Endothelial cell of umbilical vein (primary cell): Measurements from ENCODE around the gene CLTCL1. TPM values are rescaled to one million over a fixed set of nuclear protein-coding genes. Genes with fewer than 3 reads are reported as not detected.

Experiments used
- BruUV-seq: library from RNA; stranded (reverse); fragments of 400-500 nt; replicated peaks from 2 replicates; lab custom pipeline; 2021; lab: Mats Ljungman, UMichigan
- CTCF ChIA-PET: fragments of 300-600, 350-600 bp; sonication (Branson Sonifier 250); formaldehyde crosslinking; loops from one replicate; lab custom pipeline; 2021; ENCODE audit warnings: antibody characterized with exemption, inconsistent platforms; lab: Charles Lee
- POLR2A ChIA-PET: fragments of 300-600, 350-600 bp; sonication (Branson Sonifier 250); formaldehyde crosslinking; loops from one replicate; lab custom pipeline; 2021; ENCODE audit warnings: antibody characterized with exemption, inconsistent platforms; lab: Charles Lee
- DNase-seq: peaks from one replicate; pipeline ENCODE4 v3.0.0-alpha.2; 2011; ENCODE audit warnings: low read depth, low spot score
- FAIRE-seq: peaks from 2 replicates; lab custom pipeline; 2011; peaks lifted over from hg19 to GRCh38; lab: Jason Lieb, UNC
- H2AFZ ChIP-seq: 2 replicates; pipeline ENCODE4 v1.6.0; 2012; ENCODE audit warnings: low read depth, low read length, control low read depth, inconsistent platforms
- H3K27ac ChIP-seq: 2 replicates; pipeline ENCODE4 v1.5.1; 2011; ENCODE audit warnings: low read depth, mild to moderate bottlenecking, control low read depth, low read length, moderate library complexity; ENCODE audit not compliant: insufficient read depth
- H3K27me3 ChIP-seq, 2 experiments: 2 replicates each; pipeline versions ENCODE4 v1.6.0 to v1.6.1; 2011; ENCODE audit warnings: low read length in 2 of 2, mixed read lengths in 1 of 2; ENCODE audit not compliant: control insufficient read depth in 2 of 2, insufficient read depth in 2 of 2
- H3K36me3 ChIP-seq, 2 experiments: 2 replicates in 1 of 2; 3 replicates in 1 of 2; pipeline ENCODE4 v1.5.1; 2011; ENCODE audit warnings: low read length in 2 of 2, mild to moderate bottlenecking in 1 of 2, moderate library complexity in 1 of 2; ENCODE audit not compliant: control insufficient read depth in 2 of 2, insufficient read depth in 2 of 2; ENCODE audit errors: extremely low read depth in 1 of 2
- H3K4me1 ChIP-seq: 3 replicates; pipeline ENCODE4 v1.5.1; 2011; ENCODE audit warnings: mild to moderate bottlenecking, low read length; ENCODE audit not compliant: control insufficient read depth, insufficient read depth; ENCODE audit errors: extremely low read depth
- H3K4me2 ChIP-seq: 2 replicates; pipeline ENCODE4 v1.6.1; 2011; ENCODE audit warnings: low read length, control low read depth, mixed read lengths; ENCODE audit not compliant: insufficient read depth
- H3K4me3 ChIP-seq, 3 experiments: fragments of 200-600 bp in 1 of 3; sonication (generic), shearing (Covaris generic) in 1 of 3; replicated peaks in 1 of 3; 2 replicates each; pipeline ENCODE4 v1.5.1; 2011 to 2016; ENCODE audit warnings: control low read depth in 3 of 3, low read length in 3 of 3, mild to moderate bottlenecking in 2 of 3, inconsistent platforms in 1 of 3, low read depth in 1 of 3, moderate library complexity in 1 of 3; ENCODE audit not compliant: insufficient read depth in 1 of 3
- H3K79me2 ChIP-seq: 2 replicates; pipeline ENCODE4 v1.6.0; 2012; ENCODE audit warnings: low read length, inconsistent platforms; ENCODE audit not compliant: control insufficient read depth, insufficient read depth
- H3K9ac ChIP-seq: replicated peaks from 2 replicates; pipeline ENCODE3; 2011; ENCODE audit warnings: low read length, control low read depth; ENCODE audit not compliant: insufficient read depth; ENCODE audit errors: extremely low read depth
- H3K9me1 ChIP-seq: replicated peaks from 3 replicates; pipeline ENCODE4 v1.6.0; 2011; ENCODE audit warnings: mild to moderate bottlenecking, low read length; ENCODE audit not compliant: control insufficient read depth, insufficient read depth; ENCODE audit errors: extremely low read depth
- H3K9me3 ChIP-seq: replicated peaks from 2 replicates; pipeline ENCODE4 v1.5.1; 2012; ENCODE audit warnings: low read length, inconsistent platforms; ENCODE audit not compliant: control insufficient read depth, insufficient read depth
- H4K20me1 ChIP-seq: replicated peaks from 2 replicates; pipeline ENCODE3; 2011; ENCODE audit warnings: mild to moderate bottlenecking, low read length; ENCODE audit not compliant: control insufficient read depth, insufficient read depth; ENCODE audit errors: extremely low read depth
- EZH2 ChIP-seq: IDR thresholded peaks from 2 replicates; pipeline ENCODE4 v1.6.1; 2012; ENCODE audit warnings: borderline replicate concordance, low read depth, mild to moderate bottlenecking, moderate library complexity, low read length, inconsistent platforms; ENCODE audit not compliant: severe bottlenecking
- FOS ChIP-seq: IDR thresholded peaks from 2 replicates; pipeline ENCODE4 v1.6.1; 2011; ENCODE audit warnings: mild to moderate bottlenecking, low read length, moderate library complexity, borderline replicate concordance; ENCODE audit not compliant: insufficient read depth
- GATA2 ChIP-seq: IDR thresholded peaks from 2 replicates; pipeline ENCODE4 v1.7.0; 2011; ENCODE audit warnings: low read depth, mild to moderate bottlenecking, moderate library complexity, mixed read lengths, low read length; ENCODE audit not compliant: insufficient read length, insufficient read depth
- JUN ChIP-seq: IDR thresholded peaks from 2 replicates; pipeline ENCODE4 v1.6.1; 2011; ENCODE audit warnings: borderline replicate concordance, low read depth; ENCODE audit not compliant: insufficient read length, insufficient read depth
- MYC ChIP-seq: IDR thresholded peaks from one replicate; pipeline ENCODE4 v1.6.1; 2011; ENCODE audit warnings: mild to moderate bottlenecking, low read depth, low read length
- POLR2A ChIP-seq: IDR thresholded peaks from 2 replicates; pipeline ENCODE4 v1.6.1; 2012; ENCODE audit warnings: low read depth, mild to moderate bottlenecking, control low read depth, low read length
- POLR2AphosphoS5 ChIP-seq: IDR thresholded peaks from 2 replicates; pipeline ENCODE4 v1.6.1; 2012; ENCODE audit warnings: low read depth, mild to moderate bottlenecking, control low read depth, low read length, moderate library complexity; ENCODE audit not compliant: insufficient read depth
- dilution Hi-C: fragments of 300-500 bp; cut with MboI; formaldehyde crosslinking; loops from one replicate; pipeline ENCODE4 v1.15.0; 2019; ENCODE audit warnings: low sequenced_read_pairs; ENCODE audit not compliant: extremely low pct_ligation_motif_present
- intact Hi-C: fragments of 100-400 bp; cut with micrococcal nuclease; formaldehyde crosslinking; loops from one replicate; pipeline ENCODE4 v1.10.0; 2022
- polyA plus RNA-seq, 4 experiments: library from polyadenylated mRNA; depleted of rRNA in 3 of 4; stranded (reverse) in 3 of 4; unstranded in 1 of 4; fragments of >200 nt; gene quantifications; 2 replicates each; pipeline versions ENCODE4 v1.2.1 to v1.2.3, GENCODE V29; 2011 to 2012; ENCODE audit warnings: missing spikeins in 1 of 4
- total RNA-seq: library from RNA; stranded (reverse); gene quantifications from 2 replicates; pipeline ENCODE4 v1.2.3, GENCODE V29; 2021
- TF ChIP-seq, protein P1 (sequence below), 2 donors: IDR thresholded peaks; 1 replicate in 1 of 2; 2 replicates in 1 of 2; pipeline ENCODE4 v1.5.1; 2011; ENCODE audit warnings: low read length in 2 of 2, mild to moderate bottlenecking in 2 of 2, moderate library complexity in 2 of 2, control low read depth in 1 of 2, inconsistent platforms in 1 of 2, low read depth in 1 of 2; ENCODE audit not compliant: insufficient read depth in 1 of 2; ENCODE audit errors: extremely low read depth in 1 of 2
- TF ChIP-seq, protein P2 (sequence below): IDR thresholded peaks from 2 replicates; pipeline ENCODE4 v1.6.1; 2011; ENCODE audit not compliant: insufficient read depth, insufficient read length

CLTCL1 gene
- total and polyA plus RNA-seq, 2 donors (not counting 3 experiments of a cell fraction or from before 2014, with no cell fraction given): 5.0 to 6.2 TPM

DNA sequence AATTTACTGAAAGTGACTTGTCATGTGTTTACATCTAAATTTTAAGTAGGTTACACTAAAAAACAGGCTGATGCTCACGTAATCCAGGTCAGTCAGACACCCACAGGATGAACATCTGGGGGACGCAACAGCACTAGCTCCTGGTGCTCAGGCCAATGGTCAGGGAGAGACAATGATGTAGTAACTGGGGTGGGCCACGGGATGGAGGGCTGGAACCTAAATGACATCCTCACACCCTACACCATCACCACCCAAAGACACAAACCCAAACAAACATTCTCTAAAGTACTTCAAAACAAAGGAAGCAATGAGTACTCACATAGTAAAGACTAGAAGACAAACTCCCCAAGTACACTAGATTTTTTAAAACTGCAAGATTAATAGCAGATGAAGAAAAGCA, 59.5 kb downstream of the CLTCL1 start:
- BruUV-seq: no TSS peak
- POLR2A ChIA-PET: no interaction called here

More for the DNA sequence above, 59.5 kb downstream of the CLTCL1 start:
- no peak overlapping the region for H2AFZ ChIP-seq
- no peaks in the 10 kb centered on the region for H3K9me1 ChIP-seq
- H4K20me1 ChIP-seq: no peaks in the 10 kb centered on the region
- H3K4me1 ChIP-seq: no peaks in the 10 kb centered on the region
- CTCF ChIA-PET: interaction anchor here (0.7 to 1.0 kb wide), 3 partner anchors 23 to 68 kb away, joined by 3 to 4 read pairs (median 3); no protein-coding TSS in a partner anchor
- H3K4me2 ChIP-seq: no peak overlapping the region
- dilution Hi-C loops: no loop called here
- intact Hi-C loops: no loop called here
- no peak overlapping the region for H3K9ac ChIP-seq
- FAIRE-seq (no peak), DNase-seq (no peak)
- no peak overlapping the region for H3K27ac ChIP-seq
- TF ChIP-seq, protein P1, sequence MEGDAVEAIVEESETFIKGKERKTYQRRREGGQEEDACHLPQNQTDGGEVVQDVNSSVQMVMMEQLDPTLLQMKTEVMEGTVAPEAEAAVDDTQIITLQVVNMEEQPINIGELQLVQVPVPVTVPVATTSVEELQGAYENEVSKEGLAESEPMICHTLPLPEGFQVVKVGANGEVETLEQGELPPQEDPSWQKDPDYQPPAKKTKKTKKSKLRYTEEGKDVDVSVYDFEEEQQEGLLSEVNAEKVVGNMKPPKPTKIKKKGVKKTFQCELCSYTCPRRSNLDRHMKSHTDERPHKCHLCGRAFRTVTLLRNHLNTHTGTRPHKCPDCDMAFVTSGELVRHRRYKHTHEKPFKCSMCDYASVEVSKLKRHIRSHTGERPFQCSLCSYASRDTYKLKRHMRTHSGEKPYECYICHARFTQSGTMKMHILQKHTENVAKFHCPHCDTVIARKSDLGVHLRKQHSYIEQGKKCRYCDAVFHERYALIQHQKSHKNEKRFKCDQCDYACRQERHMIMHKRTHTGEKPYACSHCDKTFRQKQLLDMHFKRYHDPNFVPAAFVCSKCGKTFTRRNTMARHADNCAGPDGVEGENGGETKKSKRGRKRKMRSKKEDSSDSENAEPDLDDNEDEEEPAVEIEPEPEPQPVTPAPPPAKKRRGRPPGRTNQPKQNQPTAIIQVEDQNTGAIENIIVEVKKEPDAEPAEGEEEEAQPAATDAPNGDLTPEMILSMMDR (IDR thresholded peaks at IDR 0.05; ENCODE audit: extremely low read depth in 1 of 2, insufficient read depth in 1 of 2, low read depth in 1 of 2, low read length in 2 of 2): no peak
- TF ChIP-seq POLR2A (no peak), JUN (no peak), GATA2 (no peak), POLR2AphosphoS5 (no peak), EZH2 (no peak), MYC (no peak), FOS (no peak)
- TF ChIP-seq, protein P2, sequence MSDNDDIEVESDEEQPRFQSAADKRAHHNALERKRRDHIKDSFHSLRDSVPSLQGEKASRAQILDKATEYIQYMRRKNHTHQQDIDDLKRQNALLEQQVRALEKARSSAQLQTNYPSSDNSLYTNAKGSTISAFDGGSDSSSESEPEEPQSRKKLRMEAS: no peak
- no peaks in the 10 kb centered on the region for H3K9me3 ChIP-seq
- H3K27me3 ChIP-seq: no peaks in the 10 kb centered on the region
- H3K79me2 ChIP-seq: no peaks in the 10 kb centered on the region
- H3K4me3 ChIP-seq: no peak overlapping the region
- H3K36me3 ChIP-seq: no peaks in the 10 kb centered on the region
